T-cell (primary cell): ENCODE data around the gene PDIA4. TPM values are rescaled to one million over a fixed set of nuclear protein-coding genes. Genes with fewer than 3 reads are reported as not detected.

Source experiments
- ATAC-seq, 4 experiments: fragments of 200-7000 bp in 3 of 4; fragments of 150-1000 bp in 1 of 4; cut with Tn5 transposase; replicated peaks in 1 of 4; 1 replicate in 3 of 4; 2 replicates in 1 of 4; pipeline ENCODE4 v1.10.0; 2021; ENCODE audit warnings: moderate library complexity in 3 of 4, mild to moderate bottlenecking in 2 of 4, moderate number of reproducible peaks in 1 of 4
- CTCF ChIA-PET, 2 donors: fragments of 300-600 bp; sonication (Branson Sonifier 250); formaldehyde crosslinking; loops; one replicate each; lab custom pipeline; 2022; ENCODE audit warnings: antibody characterized with exemption in 2 of 2; lab: Charles Lee
- POLR2A ChIA-PET, 2 donors: fragments of 300-600 bp; sonication (Branson Sonifier 250); formaldehyde crosslinking; loops; one replicate each; lab custom pipeline; 2022; ENCODE audit warnings: antibody characterized with exemption in 2 of 2; lab: Charles Lee
- DNase-seq, 35 experiments: peaks; one replicate each; pipeline versions ENCODE4 v3.0.0 to v3.0.0-alpha.2; 2013 to 2023
- H3K27ac ChIP-seq: one replicate; pipeline ENCODE4 v1.5.1; 2013; ENCODE audit warnings: low read length
- H3K27me3 ChIP-seq, 2 experiments: replicated peaks in 1 of 2; 1 replicate in 1 of 2; 2 replicates in 1 of 2; pipeline versions ENCODE4 v1.6.1 to v1.7.0; 2013; ENCODE audit warnings: low read length in 1 of 2, mixed read lengths in 1 of 2; ENCODE audit not compliant: control insufficient read depth in 2 of 2, insufficient read depth in 2 of 2; ENCODE audit errors: extremely low read depth in 1 of 2
- H3K36me3 ChIP-seq, 2 donors: 1 replicate in 1 of 2; 2 replicates in 1 of 2; pipeline versions ENCODE4 v1.6.1 to v1.7.0; 2013; ENCODE audit warnings: low read length in 1 of 2; ENCODE audit not compliant: control insufficient read depth in 2 of 2, insufficient read depth in 1 of 2; ENCODE audit errors: extremely low read depth in 1 of 2
- H3K4me1 ChIP-seq, 2 experiments: 1 replicate in 1 of 2; 2 replicates in 1 of 2; pipeline versions ENCODE4 v1.6.1 to v1.7.0; 2013; ENCODE audit warnings: low read length in 2 of 2, mixed read lengths in 1 of 2; ENCODE audit not compliant: insufficient read depth in 2 of 2, control insufficient read depth in 1 of 2; ENCODE audit errors: extremely low read depth in 1 of 2
- H3K4me3 ChIP-seq, 2 donors: 1 replicate in 1 of 2; 2 replicates in 1 of 2; pipeline versions ENCODE4 v1.5.1 to v1.7.0; 2013; ENCODE audit warnings: mild to moderate bottlenecking in 2 of 2, low read length in 1 of 2, moderate library complexity in 1 of 2; ENCODE audit not compliant: control insufficient read depth in 1 of 2; ENCODE audit errors: extremely low read depth in 1 of 2
- H3K9me3 ChIP-seq: 2 replicates; pipeline ENCODE4 v1.7.0; 2013
- H3K27ac Mint-ChIP-seq, 2 donors: one replicate each; pipeline ENCODE4 v1.8.0; 2020 to 2021; ENCODE audit warnings: mild to moderate bottlenecking in 2 of 2, mixed read lengths in 2 of 2
- H3K27me3 Mint-ChIP-seq, 2 donors: one replicate each; pipeline ENCODE4 v1.8.0; 2021 to 2022; ENCODE audit warnings: mixed read lengths in 2 of 2
- H3K36me3 Mint-ChIP-seq: one replicate; pipeline ENCODE4 v1.8.0; 2021; ENCODE audit warnings: mixed read lengths
- H3K4me1 Mint-ChIP-seq, 3 donors: one replicate each; pipeline ENCODE4 v1.8.0; 2020 to 2022; ENCODE audit warnings: mixed read lengths in 3 of 3, mild to moderate bottlenecking in 1 of 3
- H3K4me3 Mint-ChIP-seq, 3 donors: one replicate each; pipeline ENCODE4 v1.8.0; 2020 to 2022; ENCODE audit warnings: mild to moderate bottlenecking in 3 of 3, mixed read lengths in 3 of 3, moderate library complexity in 3 of 3
- H3K9me3 Mint-ChIP-seq, 3 donors: one replicate each; pipeline ENCODE4 v1.8.0; 2020 to 2022; ENCODE audit warnings: mixed read lengths in 3 of 3
- WGBS: methylation state at CpG from one replicate; pipeline ENCODE4 v1.1.5; 2013; ENCODE audit warnings: missing lambda C conversion rate; ENCODE audit not compliant: insufficient coverage; 5-methylcytosine and 5-hydroxymethylcytosine counted together
- total RNA-seq, 35 experiments: library from RNA in 6 of 35; stranded (reverse) in 6 of 35; fragments of 120-200 nt in 1 of 35; gene quantifications; one replicate each; pipeline versions ENCODE4 v1.2.1 to v1.2.4 and lab custom pipeline; 2013 to 2026

Gene PDIA4
- total RNA-seq, 5 donors from 2014 or later (not counting 1 experiment from before 2014, with no cell fraction given) = 40.3 to 75.3 (median 68.4) TPM

DNA sequence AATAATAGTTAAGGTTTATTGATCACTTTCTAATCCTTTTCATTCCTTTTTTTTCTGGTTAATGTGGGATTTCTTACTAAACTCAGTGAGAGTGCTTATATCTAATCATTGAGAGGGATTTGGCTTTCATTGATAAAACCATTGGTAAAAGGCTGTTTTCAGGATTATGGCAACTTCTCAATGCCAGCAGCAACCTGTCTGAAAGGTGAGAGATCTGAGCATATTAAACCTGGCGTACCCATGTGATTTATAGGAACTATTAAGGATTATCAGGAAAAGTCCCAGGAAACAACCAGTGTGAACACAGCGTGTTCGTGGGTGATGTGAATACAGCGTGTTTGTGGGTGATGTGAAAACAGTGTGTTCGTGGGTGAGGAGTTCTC, 65.9 kb downstream of the PDIA4 start:
- Histone ChIP-seq H3K36me3 (no peaks in the 10 kb centered on the region), H3K27me3 (no peaks in the 10 kb centered on the region), H3K4me3 (peak overlapping the region; percentile 69 to 86), H3K27ac (peak overlapping the region; percentile 73), H3K9me3 (no peaks in the 10 kb centered on the region), H3K4me1 (peaks cover 0 to 33% of the 10 kb centered on the region in 2 experiments)
- POLR2A ChIA-PET = interaction anchor here (0.8 to 1.5 kb wide), 3 partner anchors 15 to 79 kb away, joined by 3 to 6 read pairs (median 6); no protein-coding TSS in a partner anchor
- Mint-ChIP-seq H3K27ac (peak overlapping the region; percentile 90 to 93), H3K36me3 (no peaks in the 10 kb centered on the region), H3K27me3 (no peaks in the 10 kb centered on the region), H3K4me1 (peaks cover 20 to 27% (median 26%) of the 10 kb centered on the region in 3 donors), H3K4me3 (peak overlapping the region; percentile 85 to 90 (median 89)), H3K9me3 (no peaks in the 10 kb centered on the region)
- WGBS = 7% methylated on average over 5 of the region's 5 CpGs
- ATAC-seq (no peak), DNase-seq (peak in 1 of 35 experiments; percentile 39)
- CTCF ChIA-PET = interaction anchor here (0.6 to 2.3 kb wide), 29 partner anchors 19 to 697 kb away, joined by 3 to 31 read pairs (median 5); partner anchors contain the start of genes CUL1 (in 1 of the 2) and ZNF398 (in 1 of the 2)

DNA sequence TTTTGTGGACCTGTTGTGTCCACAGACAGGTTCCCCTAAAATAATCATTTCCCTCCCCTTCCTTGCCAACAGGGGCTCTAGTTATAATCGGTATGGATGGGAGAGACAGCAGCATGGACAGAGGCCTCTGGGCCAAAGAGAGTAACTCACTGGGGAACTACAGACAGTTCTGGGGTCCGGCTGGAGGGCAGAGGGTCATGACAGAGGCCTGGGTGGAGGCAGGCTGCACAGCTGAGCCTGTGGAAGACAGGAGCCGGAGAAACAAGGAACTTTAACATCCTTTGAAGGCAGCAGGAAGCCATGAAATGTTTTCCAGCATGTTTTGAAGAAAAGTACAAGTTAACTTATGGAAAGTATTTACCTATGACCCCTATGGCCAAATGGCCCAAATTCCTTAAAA, 68.6 kb downstream of the PDIA4 start:
- no peak overlapping the region for H3K4me3 ChIP-seq
- Mint-ChIP-seq H3K9me3 (no peaks in the 10 kb centered on the region), H3K4me1 (peaks cover 13 to 19% (median 19%) of the 10 kb centered on the region in 3 donors), H3K36me3 (no peaks in the 10 kb centered on the region), H3K4me3 (no peak overlapping the region), H3K27me3 (no peaks in the 10 kb centered on the region), H3K27ac (no peak overlapping the region)
- peaks cover 0 to 18% of the 10 kb centered on the region in 2 experiments for H3K4me1 ChIP-seq
- WGBS = 86% methylated on average over 2 of the region's 3 CpGs
- CTCF ChIA-PET = no interaction called here
- POLR2A ChIA-PET = no interaction called here
- H3K9me3 ChIP-seq = no peaks in the 10 kb centered on the region
- DNase-seq (no peak), ATAC-seq (no peak)
- H3K27ac ChIP-seq = no peak overlapping the region
- H3K36me3 ChIP-seq = no peaks in the 10 kb centered on the region
- no peaks in the 10 kb centered on the region for H3K27me3 ChIP-seq

- Mint-ChIP-seq H3K4me3 (no peak overlapping the region), H3K4me1 (peaks cover 4 to 7% (median 6%) of the 10 kb centered on the region in 3 donors), H3K27ac (no peak overlapping the region), H3K27me3 (no peaks in the 10 kb centered on the region), H3K9me3 (no peaks in the 10 kb centered on the region), H3K36me3 (no peaks in the 10 kb centered on the region)
- Histone ChIP-seq H3K36me3 (no peaks in the 10 kb centered on the region), H3K27ac (no peak overlapping the region), H3K4me1 (peaks cover 0 to 4% of the 10 kb centered on the region in 2 experiments), H3K27me3 (no peaks in the 10 kb centered on the region), H3K9me3 (no peaks in the 10 kb centered on the region), H3K4me3 (no peak overlapping the region)
- POLR2A ChIA-PET = no interaction called here
- ATAC-seq (no peak), DNase-seq (no peak)
- CTCF ChIA-PET = interaction anchor here in 1 of 2 donors (0.8 kb wide), 1 partner anchor 256 kb away, joined by 3 read pairs; no protein-coding TSS in a partner anchor
- 87% methylated on average over 8 of the region's 9 CpGs for WGBS
Measured at GRCh38 chr7:148958061-148958460, 70.2 kb downstream of the PDIA4 start.

DNA sequence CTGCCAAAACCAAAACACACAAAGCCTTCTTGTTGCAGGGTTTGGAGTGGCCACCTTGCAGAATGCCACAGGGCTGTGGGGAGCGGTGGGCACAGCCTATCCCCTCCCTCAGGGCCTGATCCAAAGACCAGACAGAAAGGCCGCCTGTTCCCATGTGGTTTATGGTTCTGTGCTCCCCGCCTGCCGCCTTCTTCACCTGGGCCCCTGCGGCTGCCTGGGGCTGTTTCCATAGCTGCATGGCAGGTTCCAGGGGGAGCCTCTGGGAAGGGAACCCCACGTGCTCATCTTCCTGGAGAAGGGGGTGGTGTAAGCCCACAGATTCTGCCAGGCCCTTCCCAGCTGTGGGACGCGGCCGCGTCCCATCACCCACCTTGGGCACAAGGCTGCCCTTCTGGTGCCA, 73.5 kb downstream of the PDIA4 start:
- no peaks in the 10 kb centered on the region for H3K27me3 Mint-ChIP-seq
- Histone ChIP-seq H3K27ac (no peak overlapping the region), H3K4me3 (no peak overlapping the region), H3K36me3 (no peaks in the 10 kb centered on the region), H3K4me1 (no peaks in the 10 kb centered on the region), H3K9me3 (no peaks in the 10 kb centered on the region), H3K27me3 (no peaks in the 10 kb centered on the region)
- no peaks in the 10 kb centered on the region for H3K4me1 Mint-ChIP-seq
- WGBS = 95% methylated on average over 4 of the region's 10 CpGs
- H3K36me3 Mint-ChIP-seq = no peaks in the 10 kb centered on the region
- CTCF ChIA-PET = no interaction called here
- H3K4me3 Mint-ChIP-seq = no peak overlapping the region
- no peak overlapping the region for H3K27ac Mint-ChIP-seq
- POLR2A ChIA-PET = no interaction called here
- no peaks in the 10 kb centered on the region for H3K9me3 Mint-ChIP-seq
- DNase-seq (no peak), ATAC-seq (no peak)

DNA sequence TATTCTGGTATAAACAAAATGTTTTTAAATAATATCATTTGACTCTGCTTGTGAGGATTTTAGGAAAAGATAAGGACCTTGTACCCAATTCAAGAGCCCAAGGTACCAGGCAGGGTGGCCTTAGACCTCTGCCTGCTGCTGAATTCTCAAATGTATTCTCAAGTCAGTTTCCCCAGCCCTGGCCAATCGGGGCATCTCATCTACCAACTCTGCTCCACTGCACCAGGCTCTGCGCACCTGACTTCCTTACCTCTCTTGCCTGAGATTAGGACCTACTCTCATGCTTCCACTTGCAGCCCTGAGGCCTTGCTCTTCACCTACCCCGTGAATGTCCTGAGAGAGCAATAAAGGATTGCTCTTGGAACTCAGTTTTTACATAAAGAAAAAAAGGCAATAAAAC, 74.6 kb downstream of the PDIA4 start:
- CTCF ChIA-PET = no interaction called here
- Mint-ChIP-seq H3K4me3 (no peak overlapping the region), H3K27me3 (no peaks in the 10 kb centered on the region), H3K36me3 (no peaks in the 10 kb centered on the region), H3K9me3 (no peaks in the 10 kb centered on the region), H3K4me1 (no peaks in the 10 kb centered on the region), H3K27ac (no peak overlapping the region)
- no peak overlapping the region for H3K4me3 ChIP-seq
- 89% methylated on average over 2 of the region's 3 CpGs for WGBS
- no peaks in the 10 kb centered on the region for H3K9me3 ChIP-seq
- no peaks in the 10 kb centered on the region for H3K27me3 ChIP-seq
- no peaks in the 10 kb centered on the region for H3K36me3 ChIP-seq
- POLR2A ChIA-PET = no interaction called here
- H3K4me1 ChIP-seq = no peaks in the 10 kb centered on the region
- ATAC-seq = no peak
- no peak for DNase-seq
- H3K27ac ChIP-seq = no peak overlapping the region

Other genes starting within 250 kb of the PDIA4 start
- 10 to 100 TPM in 3 of 5 donors, 1 to 10 TPM in 2; 8.1 to 24.0 (median 11.2) TPM for gene EZH2, start 144.2 kb downstream of the PDIA4 start, total RNA-seq
- 10 to 100 TPM in 3 of 5 donors, 1 to 10 TPM in 2; 6.2 to 21.1 (median 18.8) TPM for gene ZNF786, start 62.2 kb upstream of the PDIA4 start, total RNA-seq
- gene ZNF425, start 97.8 kb upstream of the PDIA4 start, total RNA-seq = 1 to 10 TPM in 4 of 5 donors, under 1 TPM in 1; 0.28 to 2.7 (median 1.9) TPM
- gene ZNF398, start 118.9 kb upstream of the PDIA4 start, total RNA-seq = 10 to 100 TPM; 15.1 to 31.0 (median 28.4) TPM
- 10 to 100 TPM; 14.8 to 29.1 (median 22.4) TPM for gene ZNF282, start 167.0 kb upstream of the PDIA4 start, total RNA-seq
- 10 to 100 TPM; 14.1 to 21.7 (median 19.6) TPM for gene ZNF212, start 211.1 kb upstream of the PDIA4 start, total RNA-seq
- gene ZNF783, start 233.7 kb upstream of the PDIA4 start, total RNA-seq = 10 to 100 TPM; 31.1 to 49.4 (median 46.6) TPM